HEK293 (cell line): ENCODE data around the gene GLIS1.
"Not testable (repeated sequence)": the region's sequence is repeated elsewhere in the genome, so short reads cannot be mapped to it uniquely, and the experiment has no call there.

ENCODE experiments used
- CTCF ChIA-PET: fragments of 350-600 bp; formaldehyde crosslinking; extraction: SDS; loops from one replicate; lab custom pipeline; 2021; ENCODE audit warnings: antibody characterized with exemption; lab: Yijun Ruan, JAX
- POLR2A ChIA-PET: fragments of 300-600 bp; formaldehyde crosslinking; extraction: SDS; loops from one replicate; lab custom pipeline; 2020; ENCODE audit warnings: antibody characterized with exemption, inconsistent platforms; lab: Yijun Ruan, JAX
- H3K27ac ChIP-seq: fragments of 200-500 bp; sonication (Bioruptor generic); 2 replicates; pipeline ENCODE4 v1.5.1; 2014; ENCODE audit warnings: low read depth, low read length, control low read depth, inconsistent platforms; ENCODE audit errors: extremely low read depth
- H3K36me3 ChIP-seq, 2 experiments: fragments of 200-500 bp in 1 of 2; sonication (Bioruptor generic) in 1 of 2; 1 replicate in 1 of 2; 2 replicates in 1 of 2; pipeline ENCODE4 v1.5.1; 2014 to 2017; ENCODE audit warnings: inconsistent platforms in 2 of 2, low read length in 2 of 2; ENCODE audit not compliant: control insufficient read depth in 2 of 2, insufficient read depth in 1 of 2
- H3K4me1 ChIP-seq: fragments of 200-500 bp; sonication (Bioruptor generic); 2 replicates; pipeline ENCODE4 v1.5.1; 2014; ENCODE audit warnings: mild to moderate bottlenecking, low read length, inconsistent platforms; ENCODE audit not compliant: control insufficient read depth, insufficient read depth
- H3K4me3 ChIP-seq: 2 replicates; pipeline ENCODE4 v1.5.1; 2011; ENCODE audit warnings: low read depth, mild to moderate bottlenecking, control low read depth, low read length, moderate library complexity
- H3K9me3 ChIP-seq: fragments of 200-500 bp; sonication (Bioruptor generic); 2 replicates; pipeline ENCODE4 v1.5.1; 2014; ENCODE audit warnings: low read depth, low read length, inconsistent platforms; ENCODE audit not compliant: control insufficient read depth, insufficient read depth
- PRDM2 ChIP-seq: fragments of 450-650 bp; formaldehyde crosslinking; IDR thresholded peaks from 2 replicates; pipeline ENCODE4 v1.5.1; 2016; ENCODE audit warnings: missing biosample characterization, missing genetic modification characterization, borderline replicate concordance
- PRDM4 ChIP-seq: fragments of 450-650 bp; formaldehyde crosslinking; IDR thresholded peaks from 2 replicates; pipeline ENCODE4 v1.5.1; 2017; ENCODE audit warnings: missing biosample characterization, missing genetic modification characterization
- WT1 ChIP-seq: fragments of 450-650 bp; formaldehyde crosslinking; IDR thresholded peaks from 2 replicates; pipeline ENCODE4 v1.5.1; 2016; ENCODE audit warnings: missing biosample characterization, missing genetic modification characterization
- ZNF202 ChIP-seq: fragments of 450-650 bp; formaldehyde crosslinking; IDR thresholded peaks from 2 replicates; pipeline ENCODE4 v1.5.1; 2016; ENCODE audit warnings: missing biosample characterization, missing genetic modification characterization, borderline replicate concordance
- ZNF214 ChIP-seq: fragments of 450-650 bp; formaldehyde crosslinking; IDR thresholded peaks from 2 replicates; pipeline ENCODE4 v1.5.1; 2017; ENCODE audit warnings: missing biosample characterization, mild to moderate bottlenecking, missing genetic modification characterization, borderline replicate concordance
- ZNF548 ChIP-seq: fragments of 450-650 bp; formaldehyde crosslinking; IDR thresholded peaks from 2 replicates; pipeline ENCODE4 v1.5.1; 2016; ENCODE audit warnings: missing biosample characterization, missing genetic modification characterization
- ZNF791 ChIP-seq: fragments of 450-650 bp; formaldehyde crosslinking; IDR thresholded peaks from 2 replicates; pipeline ENCODE4 v1.5.1; 2016; ENCODE audit warnings: missing biosample characterization, missing genetic modification characterization
- TF ChIP-seq, protein P1 (sequence below): fragments of 450-650 bp; formaldehyde crosslinking; IDR thresholded peaks from 2 replicates; pipeline ENCODE4 v1.5.1; 2017; ENCODE audit warnings: missing biosample characterization, missing genetic modification characterization
- TF ChIP-seq, protein P2 (sequence below): fragments of 450-650 bp; formaldehyde crosslinking; IDR thresholded peaks from 2 replicates; pipeline ENCODE4 v1.5.1; 2016; ENCODE audit warnings: missing biosample characterization, missing genetic modification characterization
- TF ChIP-seq, protein P3 (sequence below): fragments of 450-650 bp; formaldehyde crosslinking; IDR thresholded peaks from 2 replicates; pipeline ENCODE4 v1.5.1; 2016; ENCODE audit warnings: missing biosample characterization, missing genetic modification characterization
- TF ChIP-seq, protein P4 (sequence below): fragments of 450-650 bp; formaldehyde crosslinking; IDR thresholded peaks from 2 replicates; pipeline ENCODE4 v1.5.1; 2016; ENCODE audit warnings: missing biosample characterization, missing genetic modification characterization

GLIS1 gene

GRCh38 chr1:53763911-53764310 lies 24.9 kb upstream of the GLIS1 start (continued):
- TF ChIP-seq PRDM4 (tag by site-specific recombination) (no peak), ZNF214 (tag by site-specific recombination) (no peak), ZNF548 (no peak), ZNF202 (tag by site-specific recombination) (no peak), WT1 (no peak)
- TF ChIP-seq, protein P1, sequence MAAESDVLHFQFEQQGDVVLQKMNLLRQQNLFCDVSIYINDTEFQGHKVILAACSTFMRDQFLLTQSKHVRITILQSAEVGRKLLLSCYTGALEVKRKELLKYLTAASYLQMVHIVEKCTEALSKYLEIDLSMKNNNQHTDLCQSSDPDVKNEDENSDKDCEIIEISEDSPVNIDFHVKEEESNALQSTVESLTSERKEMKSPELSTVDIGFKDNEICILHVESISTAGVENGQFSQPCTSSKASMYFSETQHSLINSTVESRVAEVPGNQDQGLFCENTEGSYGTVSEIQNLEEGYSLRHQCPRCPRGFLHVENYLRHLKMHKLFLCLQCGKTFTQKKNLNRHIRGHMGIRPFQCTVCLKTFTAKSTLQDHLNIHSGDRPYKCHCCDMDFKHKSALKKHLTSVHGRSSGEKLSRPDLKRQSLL (tag by site-specific recombination), result no peak
- TF ChIP-seq, all 188 proteins: peak for 0

GRCh38 chr1:53763461-53763860 lies 24.5 kb upstream of the GLIS1 start:
- H3K4me1 ChIP-seq, result no peaks in the 10 kb centered on the region
- H3K27ac ChIP-seq, result no peak overlapping the region
- peaks cover 6 to 23% of the 10 kb centered on the region in 2 experiments; a peak in 2 of 3 replicates for H3K36me3 ChIP-seq
- POLR2A ChIA-PET, result no interaction called here
- H3K4me3 ChIP-seq, result no peak overlapping the region
- no peak for TF ChIP-seq ZNF548
- TF ChIP-seq ZNF791, result no peak
- TF ChIP-seq, protein P2, sequence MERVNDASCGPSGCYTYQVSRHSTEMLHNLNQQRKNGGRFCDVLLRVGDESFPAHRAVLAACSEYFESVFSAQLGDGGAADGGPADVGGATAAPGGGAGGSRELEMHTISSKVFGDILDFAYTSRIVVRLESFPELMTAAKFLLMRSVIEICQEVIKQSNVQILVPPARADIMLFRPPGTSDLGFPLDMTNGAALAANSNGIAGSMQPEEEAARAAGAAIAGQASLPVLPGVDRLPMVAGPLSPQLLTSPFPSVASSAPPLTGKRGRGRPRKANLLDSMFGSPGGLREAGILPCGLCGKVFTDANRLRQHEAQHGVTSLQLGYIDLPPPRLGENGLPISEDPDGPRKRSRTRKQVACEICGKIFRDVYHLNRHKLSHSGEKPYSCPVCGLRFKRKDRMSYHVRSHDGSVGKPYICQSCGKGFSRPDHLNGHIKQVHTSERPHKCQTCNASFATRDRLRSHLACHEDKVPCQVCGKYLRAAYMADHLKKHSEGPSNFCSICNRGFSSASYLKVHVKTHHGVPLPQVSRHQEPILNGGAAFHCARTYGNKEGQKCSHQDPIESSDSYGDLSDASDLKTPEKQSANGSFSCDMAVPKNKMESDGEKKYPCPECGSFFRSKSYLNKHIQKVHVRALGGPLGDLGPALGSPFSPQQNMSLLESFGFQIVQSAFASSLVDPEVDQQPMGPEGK (tag by site-specific recombination), result no peak
- TF ChIP-seq, protein P3, sequence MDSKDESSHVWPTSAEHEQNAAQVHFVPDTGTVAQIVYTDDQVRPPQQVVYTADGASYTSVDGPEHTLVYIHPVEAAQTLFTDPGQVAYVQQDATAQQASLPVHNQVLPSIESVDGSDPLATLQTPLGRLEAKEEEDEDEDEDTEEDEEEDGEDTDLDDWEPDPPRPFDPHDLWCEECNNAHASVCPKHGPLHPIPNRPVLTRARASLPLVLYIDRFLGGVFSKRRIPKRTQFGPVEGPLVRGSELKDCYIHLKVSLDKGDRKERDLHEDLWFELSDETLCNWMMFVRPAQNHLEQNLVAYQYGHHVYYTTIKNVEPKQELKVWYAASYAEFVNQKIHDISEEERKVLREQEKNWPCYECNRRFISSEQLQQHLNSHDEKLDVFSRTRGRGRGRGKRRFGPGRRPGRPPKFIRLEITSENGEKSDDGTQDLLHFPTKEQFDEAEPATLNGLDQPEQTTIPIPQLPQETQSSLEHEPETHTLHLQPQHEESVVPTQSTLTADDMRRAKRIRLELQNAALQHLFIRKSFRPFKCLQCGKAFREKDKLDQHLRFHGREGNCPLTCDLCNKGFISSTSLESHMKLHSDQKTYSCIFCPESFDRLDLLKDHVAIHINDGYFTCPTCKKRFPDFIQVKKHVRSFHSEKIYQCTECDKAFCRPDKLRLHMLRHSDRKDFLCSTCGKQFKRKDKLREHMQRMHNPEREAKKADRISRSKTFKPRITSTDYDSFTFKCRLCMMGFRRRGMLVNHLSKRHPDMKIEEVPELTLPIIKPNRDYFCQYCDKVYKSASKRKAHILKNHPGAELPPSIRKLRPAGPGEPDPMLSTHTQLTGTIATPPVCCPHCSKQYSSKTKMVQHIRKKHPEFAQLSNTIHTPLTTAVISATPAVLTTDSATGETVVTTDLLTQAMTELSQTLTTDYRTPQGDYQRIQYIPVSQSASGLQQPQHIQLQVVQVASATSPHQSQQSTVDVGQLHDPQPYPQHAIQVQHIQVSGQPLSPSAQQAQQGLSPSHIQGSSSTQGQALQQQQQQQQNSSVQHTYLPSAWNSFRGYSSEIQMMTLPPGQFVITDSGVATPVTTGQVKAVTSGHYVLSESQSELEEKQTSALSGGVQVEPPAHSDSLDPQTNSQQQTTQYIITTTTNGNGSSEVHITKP, result no peak
- TF ChIP-seq PRDM2 (tag by site-specific recombination), result no peak
- TF ChIP-seq, protein P4, sequence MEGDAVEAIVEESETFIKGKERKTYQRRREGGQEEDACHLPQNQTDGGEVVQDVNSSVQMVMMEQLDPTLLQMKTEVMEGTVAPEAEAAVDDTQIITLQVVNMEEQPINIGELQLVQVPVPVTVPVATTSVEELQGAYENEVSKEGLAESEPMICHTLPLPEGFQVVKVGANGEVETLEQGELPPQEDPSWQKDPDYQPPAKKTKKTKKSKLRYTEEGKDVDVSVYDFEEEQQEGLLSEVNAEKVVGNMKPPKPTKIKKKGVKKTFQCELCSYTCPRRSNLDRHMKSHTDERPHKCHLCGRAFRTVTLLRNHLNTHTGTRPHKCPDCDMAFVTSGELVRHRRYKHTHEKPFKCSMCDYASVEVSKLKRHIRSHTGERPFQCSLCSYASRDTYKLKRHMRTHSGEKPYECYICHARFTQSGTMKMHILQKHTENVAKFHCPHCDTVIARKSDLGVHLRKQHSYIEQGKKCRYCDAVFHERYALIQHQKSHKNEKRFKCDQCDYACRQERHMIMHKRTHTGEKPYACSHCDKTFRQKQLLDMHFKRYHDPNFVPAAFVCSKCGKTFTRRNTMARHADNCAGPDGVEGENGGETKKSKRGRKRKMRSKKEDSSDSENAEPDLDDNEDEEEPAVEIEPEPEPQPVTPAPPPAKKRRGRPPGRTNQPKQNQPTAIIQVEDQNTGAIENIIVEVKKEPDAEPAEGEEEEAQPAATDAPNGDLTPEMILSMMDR, result no peak
- TF ChIP-seq, all 188 proteins: peak for 0
- H3K9me3 ChIP-seq, result no peaks in the 10 kb centered on the region
- CTCF ChIA-PET, result interaction anchor here (1.2 to 1.4 kb wide), 2 partner anchors 10 to 278 kb away, joined by 4 to 6 read pairs; no protein-coding TSS in a partner anchor

GRCh38 chr1:53760497-53760896 lies 21.5 kb upstream of the GLIS1 start:
- POLR2A ChIA-PET, H3K4me1 ChIP-seq, H3K9me3 ChIP-seq, H3K36me3 ChIP-seq, CTCF ChIA-PET, H3K4me3 ChIP-seq, H3K27ac ChIP-seq: not testable (repeated sequence)
